Ishikawa (cell line): ENCODE results near the gene VWF.

Experiments
- CEBPB ChIP-seq: IDR thresholded peaks from 2 replicates; pipeline ENCODE4 v1.6.1; 2012
- CREB1 ChIP-seq: IDR thresholded peaks from 2 replicates; pipeline ENCODE4 v1.6.1; 2012; ENCODE audit warnings: low read depth
- EGR1 ChIP-seq: IDR thresholded peaks from 2 replicates; pipeline ENCODE4 v1.6.1; 2012
- EP300 ChIP-seq: IDR thresholded peaks from 2 replicates; pipeline ENCODE4 v1.6.1; 2012; ENCODE audit warnings: borderline replicate concordance
- FOXM1 ChIP-seq: IDR thresholded peaks from 2 replicates; pipeline ENCODE4 v1.6.1; 2012; ENCODE audit warnings: low read depth, borderline replicate concordance
- MAX ChIP-seq: IDR thresholded peaks from 2 replicates; pipeline ENCODE4 v1.6.1; 2012
- NFIC ChIP-seq: IDR thresholded peaks from 2 replicates; pipeline ENCODE4 v1.6.1; 2012
- RAD21 ChIP-seq: IDR thresholded peaks from 2 replicates; pipeline ENCODE4 v1.6.1; 2012; ENCODE audit warnings: low read depth
- REST ChIP-seq: IDR thresholded peaks from 2 replicates; pipeline ENCODE4 v1.6.1; 2012; ENCODE audit warnings: low read depth, mild to moderate bottlenecking
- TAF1 ChIP-seq: IDR thresholded peaks from 2 replicates; pipeline ENCODE4 v1.6.1; 2012; ENCODE audit warnings: low read depth, mild to moderate bottlenecking
- TCF12 ChIP-seq: IDR thresholded peaks from 2 replicates; pipeline ENCODE4 v1.6.1; 2012; ENCODE audit warnings: low read depth
- TEAD4 ChIP-seq: IDR thresholded peaks from 2 replicates; pipeline ENCODE4 v1.6.1; 2012
- YY1 ChIP-seq: IDR thresholded peaks from 2 replicates; pipeline ENCODE4 v1.6.1; 2012; ENCODE audit warnings: low read depth
- ZBTB7A ChIP-seq: IDR thresholded peaks from 2 replicates; pipeline ENCODE4 v1.6.1; 2012; ENCODE audit warnings: low read depth
- TF ChIP-seq, protein P1 (sequence below): IDR thresholded peaks from 2 replicates; pipeline ENCODE4 v1.6.1; 2012

VWF gene

DNA sequence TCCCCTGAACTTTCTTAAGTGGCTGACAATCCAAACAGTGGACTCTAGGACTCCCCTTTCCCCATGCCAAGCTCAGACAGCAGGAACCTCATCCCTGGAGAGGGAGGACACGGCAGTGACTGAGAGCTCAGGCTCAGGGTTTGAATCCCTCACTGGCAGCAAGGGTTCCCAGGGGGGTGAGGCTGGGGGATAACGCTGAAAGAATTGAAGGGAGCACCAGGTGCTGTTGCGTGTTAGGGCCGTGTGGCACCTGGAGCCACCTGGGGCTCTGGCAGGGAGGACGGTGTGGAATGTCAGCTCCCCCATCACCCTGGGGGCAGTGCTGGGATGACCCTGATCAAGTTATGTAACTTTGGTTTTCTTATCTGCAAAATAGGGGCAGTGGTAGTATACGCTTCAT is 219.5 kb downstream of the VWF start:
- no peak for TF ChIP-seq REST
- no peak for TF ChIP-seq NFIC
- TF ChIP-seq YY1, result no peak
- no peak for TF ChIP-seq TEAD4
- no peak for TF ChIP-seq RAD21
- TF ChIP-seq FOXM1, result no peak
- TF ChIP-seq TAF1, result no peak
- TF ChIP-seq EP300, result no peak
- no peak for TF ChIP-seq CREB1
- TF ChIP-seq TCF12, result no peak
- no peak for TF ChIP-seq CEBPB
- TF ChIP-seq EGR1, result no peak
- no peak for TF ChIP-seq ZBTB7A
- TF ChIP-seq MAX, result no peak
- TF ChIP-seq, protein P1, sequence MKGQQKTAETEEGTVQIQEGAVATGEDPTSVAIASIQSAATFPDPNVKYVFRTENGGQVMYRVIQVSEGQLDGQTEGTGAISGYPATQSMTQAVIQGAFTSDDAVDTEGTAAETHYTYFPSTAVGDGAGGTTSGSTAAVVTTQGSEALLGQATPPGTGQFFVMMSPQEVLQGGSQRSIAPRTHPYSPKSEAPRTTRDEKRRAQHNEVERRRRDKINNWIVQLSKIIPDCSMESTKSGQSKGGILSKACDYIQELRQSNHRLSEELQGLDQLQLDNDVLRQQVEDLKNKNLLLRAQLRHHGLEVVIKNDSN, result no peak

- TF ChIP-seq REST (no peak), TEAD4 (no peak), ZBTB7A (no peak), TCF12 (no peak), RAD21 (no peak), YY1 (no peak), TAF1 (no peak), CEBPB (no peak), EP300 (no peak), CREB1 (no peak), NFIC (no peak)
- TF ChIP-seq, protein P1, result no peak
These were observed 220.0 kb downstream of the VWF start for GRCh38 chr12:5904441-5904840.

- no peak for TF ChIP-seq RAD21
- no peak for TF ChIP-seq EP300
- no peak for TF ChIP-seq MAX
- TF ChIP-seq YY1, result no peak
- no peak for TF ChIP-seq FOXM1
- no peak for TF ChIP-seq REST
- TF ChIP-seq TEAD4, result no peak
- TF ChIP-seq, protein P1, result no peak
- no peak for TF ChIP-seq TAF1
- no peak for TF ChIP-seq TCF12
- TF ChIP-seq CEBPB, result no peak
- TF ChIP-seq EGR1, result no peak
- TF ChIP-seq ZBTB7A, result no peak
- no peak for TF ChIP-seq CREB1
- no peak for TF ChIP-seq NFIC
These were observed 221.7 kb downstream of the VWF start for GRCh38 chr12:5902736-5903135.

DNA sequence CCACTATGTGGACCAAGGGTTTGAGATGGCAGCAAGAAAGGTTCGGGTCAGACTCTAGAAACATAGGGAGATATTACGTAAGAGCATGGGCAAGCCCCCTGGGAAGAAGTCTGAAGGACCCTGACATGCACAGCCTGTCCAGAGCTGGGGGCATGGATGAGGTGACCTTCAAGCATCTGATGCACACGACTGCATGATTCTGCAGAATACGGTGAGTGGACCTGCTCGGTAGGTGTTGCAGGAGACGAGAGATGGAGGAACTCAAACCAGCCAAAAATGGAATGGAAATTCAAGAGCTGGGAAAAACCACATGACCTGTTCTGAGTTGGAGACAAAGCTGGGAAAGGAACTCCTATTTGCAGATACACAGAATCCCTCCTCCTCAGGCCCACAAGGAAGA is 223.1 kb downstream of the VWF start:
- TF ChIP-seq ZBTB7A (no peak), EGR1 (no peak), YY1 (no peak)
